IMR-90 (cell line): Measurements from ENCODE around the gene FTO. TPM values are rescaled to one million over a fixed set of nuclear protein-coding genes. Genes with fewer than 3 reads are reported as not detected.

Source experiments
- ATAC-seq: fragments of 200-7000 bp; cut with Tn5 transposase; 2 replicates; pipeline ENCODE4 v1.9.1; 2020; ENCODE audit warnings: low read depth, mild to moderate bottlenecking, moderate library complexity
- BruUV-seq: library from RNA; stranded (reverse); fragments of 400-500 nt; replicated peaks from 2 replicates; lab custom pipeline; 2021; lab: Mats Ljungman, UMichigan
- CTCF ChIA-PET: fragments of 300-600 bp; formaldehyde crosslinking; extraction: SDS; loops from one replicate; lab custom pipeline; 2021; ENCODE audit warnings: antibody characterized with exemption; lab: Yijun Ruan, JAX
- POLR2A ChIA-PET: fragments of 300-600 bp; sonication (Branson Sonifier 250); formaldehyde crosslinking; loops from one replicate; lab custom pipeline; 2022; ENCODE audit warnings: antibody characterized with exemption; ENCODE audit not compliant: unreplicated experiment; lab: Charles Lee
- DNase-seq: peaks from one replicate; pipeline ENCODE4 v3.0.0; 2013
- H2AFZ ChIP-seq: replicated peaks from 2 replicates; pipeline ENCODE3; 2013; ENCODE audit warnings: low read length, mild to moderate bottlenecking; ENCODE audit not compliant: poor library complexity
- H2AK5ac ChIP-seq: 2 replicates; pipeline ENCODE4 v1.6.1; 2013; ENCODE audit warnings: low read depth, low read length, inconsistent platforms
- H2AK9ac ChIP-seq: replicated peaks from 2 replicates; pipeline ENCODE3; 2013; ENCODE audit warnings: mild to moderate bottlenecking, low read depth, low read length, moderate library complexity; ENCODE audit not compliant: poor library complexity
- H2BK120ac ChIP-seq: 2 replicates; pipeline ENCODE4 v1.6.1; 2013; ENCODE audit warnings: low read depth, low read length, inconsistent platforms
- H2BK15ac ChIP-seq: 3 replicates; pipeline ENCODE4 v1.6.1; 2013; ENCODE audit warnings: low read depth, low read length, inconsistent platforms
- H2BK20ac ChIP-seq: 2 replicates; pipeline ENCODE4 v1.6.1; 2013; ENCODE audit warnings: low read depth, mild to moderate bottlenecking, inconsistent platforms, low read length, moderate library complexity
- H2BK5ac ChIP-seq: 2 replicates; pipeline ENCODE4 v1.6.1; 2013; ENCODE audit warnings: mild to moderate bottlenecking, low read depth, low read length, inconsistent platforms; ENCODE audit not compliant: poor library complexity, severe bottlenecking
- H3K14ac ChIP-seq: replicated peaks from 2 replicates; pipeline ENCODE4 v1.6.1; 2013; ENCODE audit warnings: low read depth, low read length, inconsistent platforms
- H3K18ac ChIP-seq: 2 replicates; pipeline ENCODE4 v1.6.1; 2013; ENCODE audit warnings: low read depth, low read length, control low read depth
- H3K23ac ChIP-seq: 2 replicates; pipeline ENCODE4 v1.6.1; 2013; ENCODE audit warnings: low read depth, low read length, inconsistent platforms
- H3K27ac ChIP-seq: 2 replicates; pipeline ENCODE4 v1.5.1; 2013; ENCODE audit warnings: mild to moderate bottlenecking, control low read depth, low read length; ENCODE audit not compliant: insufficient read depth
- H3K27me3 ChIP-seq: 2 replicates; pipeline ENCODE4 v1.6.1; 2013; ENCODE audit warnings: low read length; ENCODE audit not compliant: control insufficient read depth, insufficient read depth
- H3K36me3 ChIP-seq: 2 replicates; pipeline ENCODE4 v1.6.1; 2013; ENCODE audit warnings: low read length, mixed read lengths; ENCODE audit not compliant: control insufficient read depth, insufficient read depth
- H3K4ac ChIP-seq: 2 replicates; pipeline ENCODE4 v1.6.1; 2013; ENCODE audit warnings: low read depth, low read length, inconsistent platforms
- H3K4me1 ChIP-seq: 2 replicates; pipeline ENCODE4 v1.6.1; 2013; ENCODE audit warnings: low read length, mixed read lengths; ENCODE audit not compliant: control insufficient read depth, insufficient read depth
- H3K4me2 ChIP-seq: 2 replicates; pipeline ENCODE4 v1.6.1; 2013; ENCODE audit warnings: low read depth, mild to moderate bottlenecking, control low read depth, low read length, moderate library complexity
- H3K4me3 ChIP-seq: 2 replicates; pipeline ENCODE4 v1.5.1; 2013; ENCODE audit warnings: low read depth, mild to moderate bottlenecking, control low read depth, low read length, moderate library complexity; ENCODE audit not compliant: insufficient read depth
- H3K56ac ChIP-seq: 2 replicates; pipeline ENCODE4 v1.6.1; 2013; ENCODE audit warnings: low read length, inconsistent platforms; ENCODE audit not compliant: insufficient read depth; ENCODE audit errors: extremely low read depth
- H3K79me1 ChIP-seq, 2 experiments: 2 replicates each; pipeline ENCODE4 v1.6.1; 2013; ENCODE audit warnings: low read length in 2 of 2, inconsistent platforms in 1 of 2, low read depth in 1 of 2
- H3K9ac ChIP-seq: 2 replicates; pipeline ENCODE4 v1.6.1; 2013; ENCODE audit warnings: low read depth, low read length, control low read depth
- H3K9me1 ChIP-seq: 2 replicates; pipeline ENCODE4 v1.6.1; 2013; ENCODE audit warnings: low read length, inconsistent platforms; ENCODE audit not compliant: insufficient read depth
- H3K9me3 ChIP-seq: 2 replicates; pipeline ENCODE4 v1.6.1; 2013; ENCODE audit warnings: low read length; ENCODE audit not compliant: control insufficient read depth, insufficient read depth
- H4K20me1 ChIP-seq: 2 replicates; pipeline ENCODE4 v1.6.1; 2013; ENCODE audit warnings: low read length, inconsistent platforms; ENCODE audit not compliant: insufficient read depth
- H4K5ac ChIP-seq: 2 replicates; pipeline ENCODE4 v1.6.1; 2013; ENCODE audit warnings: mild to moderate bottlenecking, low read depth, low read length, control low read depth
- H4K8ac ChIP-seq, 2 experiments: 2 replicates each; pipeline ENCODE4 v1.6.1; 2013; ENCODE audit warnings: low read depth in 2 of 2, low read length in 2 of 2, control low read depth in 1 of 2, inconsistent platforms in 1 of 2
- H4K91ac ChIP-seq: 2 replicates; pipeline ENCODE4 v1.6.1; 2013; ENCODE audit warnings: low read depth, low read length, inconsistent platforms; ENCODE audit not compliant: insufficient read depth
- BHLHE40 ChIP-seq: fragments of 150-350 bp; IDR thresholded peaks from 2 replicates; pipeline ENCODE4 v1.6.1; 2016; ENCODE audit warnings: mild to moderate bottlenecking, low read depth, low read length
- CHD1 ChIP-seq: IDR thresholded peaks from 2 replicates; pipeline ENCODE4 v1.6.1; 2012; ENCODE audit warnings: low read depth, low read length, improper control_type of control experiment
- FOS ChIP-seq: fragments of 150-350 bp; IDR thresholded peaks from 2 replicates; pipeline ENCODE4 v1.6.1; 2016; ENCODE audit warnings: low read depth, low read length
- MAZ ChIP-seq: IDR thresholded peaks from 2 replicates; pipeline ENCODE4 v1.6.1; 2012; ENCODE audit warnings: low read depth, mild to moderate bottlenecking, low read length, improper control_type of control experiment, moderate library complexity, borderline replicate concordance
- NFE2L2 ChIP-seq: fragments of 150-350 bp; IDR thresholded peaks from 2 replicates; pipeline ENCODE4 v1.6.1; 2016; ENCODE audit warnings: low read depth, mild to moderate bottlenecking, low read length
- POLR2A ChIP-seq: IDR thresholded peaks from 2 replicates; pipeline ENCODE4 v1.6.1; 2012; ENCODE audit warnings: mild to moderate bottlenecking, low read depth, low read length
- RCOR1 ChIP-seq: IDR thresholded peaks from 2 replicates; pipeline ENCODE4 v1.6.1; 2012; ENCODE audit warnings: mild to moderate bottlenecking, low read length, improper control_type of control experiment; ENCODE audit not compliant: insufficient replicate concordance
- RFX5 ChIP-seq: IDR thresholded peaks from 2 replicates; pipeline ENCODE4 v1.8.0; 2012; ENCODE audit warnings: low read depth, mild to moderate bottlenecking, low read length, moderate library complexity
- SMC3 ChIP-seq: fragments of 150-350 bp; IDR thresholded peaks from 2 replicates; pipeline ENCODE4 v1.6.1; 2016; ENCODE audit warnings: low read depth, mild to moderate bottlenecking, antibody characterized with exemption, low read length, moderate library complexity
- WGBS, 2 experiments: methylation state at CpG; one replicate each; pipeline versions ENCODE4 v1.1.5 to v1.1.7; 2013; ENCODE audit warnings: missing lambda C conversion rate in 2 of 2; ENCODE audit not compliant: insufficient read length in 1 of 2; ENCODE audit errors: extremely low coverage in 2 of 2; 5-methylcytosine and 5-hydroxymethylcytosine counted together
- dilution Hi-C: fragments of 300-500 bp; cut with HindIII; formaldehyde crosslinking; loops from one replicate; pipeline ENCODE4 v1.14.3; 2018; ENCODE audit warnings: low sequenced_read_pairs; ENCODE audit not compliant: unreplicated experiment
- in situ Hi-C: fragments of 300-500 bp; cut with MboI; formaldehyde crosslinking; loops from 3 replicates; pipeline ENCODE4 v1.14.3; 2019; ENCODE audit warnings: low sequenced_read_pairs, inconsistent platforms, mixed read lengths
- intact Hi-C: fragments of 100-400 bp; cut with micrococcal nuclease; formaldehyde crosslinking; loops from 2 replicates; pipeline ENCODE4 v1.10.0; 2022
- polyA plus RNA-seq, 3 experiments: library from polyadenylated mRNA; depleted of rRNA; stranded (reverse); fragments of >200 nt; gene quantifications; 2 replicates each; pipeline ENCODE4 v1.2.3, GENCODE V29; 2012; ENCODE audit warnings: low replicate concordance in 1 of 3
- total RNA-seq: library from RNA; depleted of rRNA; stranded (reverse); fragments of >200 nt; gene quantifications from 2 replicates; pipeline ENCODE4 v1.2.3, GENCODE V29; 2012
- TF ChIP-seq, protein P1 (sequence below): conservative IDR thresholded peaks from 2 replicates; pipeline ENCODE4 v1.5.1; 2012; ENCODE audit warnings: mild to moderate bottlenecking, low read depth, low read length, improper control_type of control experiment
- TF ChIP-seq, protein P2 (sequence below): fragments of 150-350 bp; IDR thresholded peaks from 2 replicates; pipeline ENCODE4 v1.6.1; 2016; ENCODE audit warnings: low read depth, mild to moderate bottlenecking, low read length, moderate library complexity, borderline replicate concordance
- TF ChIP-seq, protein P3 (sequence below): fragments of 150-350 bp; IDR thresholded peaks from 2 replicates; pipeline ENCODE4 v1.6.1; 2017; ENCODE audit warnings: mild to moderate bottlenecking, antibody characterized with exemption, low read length, low read depth

FTO gene
- total and polyA plus RNA-seq, 2 of the 4 experiments (the other 2 are of a cell fraction), result 70.3 to 132 TPM

DNA sequence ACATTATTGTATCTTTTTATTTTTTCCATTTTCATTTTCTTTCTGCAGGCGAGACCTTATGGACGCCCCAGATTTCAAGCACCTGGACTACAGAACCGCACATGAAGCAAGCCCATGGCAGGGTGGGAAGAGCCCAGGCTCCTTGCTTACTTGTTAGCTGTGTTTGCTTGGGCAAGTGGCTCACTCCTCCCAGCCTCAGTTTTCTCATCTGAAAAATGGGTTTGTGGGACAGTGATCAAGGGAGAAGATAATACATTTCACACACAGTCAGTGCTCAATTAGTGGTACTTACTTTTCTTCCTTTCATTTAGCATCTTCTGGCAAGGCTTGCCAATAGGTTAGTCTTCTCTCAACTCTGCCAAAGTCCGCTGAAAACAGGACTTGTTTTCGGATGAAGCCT is 465.2 kb downstream of the FTO start:
- Histone ChIP-seq H3K9me1 (no peaks in the 10 kb centered on the region), H3K4ac (no peak overlapping the region), H3K4me2 (no peak overlapping the region), H2BK120ac (no peak overlapping the region), H2BK20ac (no peak overlapping the region), H2AK9ac (no peak overlapping the region), H2AFZ (no peak overlapping the region), H4K20me1 (no peaks in the 10 kb centered on the region), H3K9ac (no peak overlapping the region), H3K27ac (no peak overlapping the region), H3K9me3 (no peaks in the 10 kb centered on the region), H3K36me3 (no peaks in the 10 kb centered on the region), H2BK5ac (no peak overlapping the region), H3K27me3 (peaks cover 25% of the 10 kb centered on the region), H4K91ac (no peak overlapping the region), H3K79me1 (no peaks in the 10 kb centered on the region), H3K56ac (no peak overlapping the region), H3K14ac (no peak overlapping the region), H3K23ac (no peak overlapping the region), H3K18ac (no peak overlapping the region), H3K4me3 (no peak overlapping the region), H2BK15ac (no peak overlapping the region), H4K8ac (no peak overlapping the region), H4K5ac (no peak overlapping the region), H2AK5ac (no peak overlapping the region), H3K4me1 (no peaks in the 10 kb centered on the region)
- ATAC-seq, result no peak
- DNase-seq, result no peak
- TF ChIP-seq RFX5 (no peak), BHLHE40 (no peak), RCOR1 (no peak), POLR2A (no peak), FOS (no peak), CHD1 (no peak), SMC3 (no peak), MAZ (no peak), NFE2L2 (no peak)
- TF ChIP-seq, protein P1, sequence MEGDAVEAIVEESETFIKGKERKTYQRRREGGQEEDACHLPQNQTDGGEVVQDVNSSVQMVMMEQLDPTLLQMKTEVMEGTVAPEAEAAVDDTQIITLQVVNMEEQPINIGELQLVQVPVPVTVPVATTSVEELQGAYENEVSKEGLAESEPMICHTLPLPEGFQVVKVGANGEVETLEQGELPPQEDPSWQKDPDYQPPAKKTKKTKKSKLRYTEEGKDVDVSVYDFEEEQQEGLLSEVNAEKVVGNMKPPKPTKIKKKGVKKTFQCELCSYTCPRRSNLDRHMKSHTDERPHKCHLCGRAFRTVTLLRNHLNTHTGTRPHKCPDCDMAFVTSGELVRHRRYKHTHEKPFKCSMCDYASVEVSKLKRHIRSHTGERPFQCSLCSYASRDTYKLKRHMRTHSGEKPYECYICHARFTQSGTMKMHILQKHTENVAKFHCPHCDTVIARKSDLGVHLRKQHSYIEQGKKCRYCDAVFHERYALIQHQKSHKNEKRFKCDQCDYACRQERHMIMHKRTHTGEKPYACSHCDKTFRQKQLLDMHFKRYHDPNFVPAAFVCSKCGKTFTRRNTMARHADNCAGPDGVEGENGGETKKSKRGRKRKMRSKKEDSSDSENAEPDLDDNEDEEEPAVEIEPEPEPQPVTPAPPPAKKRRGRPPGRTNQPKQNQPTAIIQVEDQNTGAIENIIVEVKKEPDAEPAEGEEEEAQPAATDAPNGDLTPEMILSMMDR, result no peak
- TF ChIP-seq, protein P2, sequence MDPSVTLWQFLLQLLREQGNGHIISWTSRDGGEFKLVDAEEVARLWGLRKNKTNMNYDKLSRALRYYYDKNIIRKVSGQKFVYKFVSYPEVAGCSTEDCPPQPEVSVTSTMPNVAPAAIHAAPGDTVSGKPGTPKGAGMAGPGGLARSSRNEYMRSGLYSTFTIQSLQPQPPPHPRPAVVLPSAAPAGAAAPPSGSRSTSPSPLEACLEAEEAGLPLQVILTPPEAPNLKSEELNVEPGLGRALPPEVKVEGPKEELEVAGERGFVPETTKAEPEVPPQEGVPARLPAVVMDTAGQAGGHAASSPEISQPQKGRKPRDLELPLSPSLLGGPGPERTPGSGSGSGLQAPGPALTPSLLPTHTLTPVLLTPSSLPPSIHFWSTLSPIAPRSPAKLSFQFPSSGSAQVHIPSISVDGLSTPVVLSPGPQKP, result no peak
- TF ChIP-seq, protein P3, sequence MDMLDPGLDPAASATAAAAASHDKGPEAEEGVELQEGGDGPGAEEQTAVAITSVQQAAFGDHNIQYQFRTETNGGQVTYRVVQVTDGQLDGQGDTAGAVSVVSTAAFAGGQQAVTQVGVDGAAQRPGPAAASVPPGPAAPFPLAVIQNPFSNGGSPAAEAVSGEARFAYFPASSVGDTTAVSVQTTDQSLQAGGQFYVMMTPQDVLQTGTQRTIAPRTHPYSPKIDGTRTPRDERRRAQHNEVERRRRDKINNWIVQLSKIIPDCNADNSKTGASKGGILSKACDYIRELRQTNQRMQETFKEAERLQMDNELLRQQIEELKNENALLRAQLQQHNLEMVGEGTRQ, result no peak
- POLR2A ChIA-PET, result no interaction called here
- 90% methylated on average over 2 of the region's 5 CpGs; no CpG with 5 or more reads in 1 of the 2 experiments for WGBS, 2 experiments
- no TSS peak for BruUV-seq
- in situ Hi-C loops, result no loop called here
- dilution Hi-C loops, result no loop called here
- intact Hi-C loops, result no loop called here
- CTCF ChIA-PET, result no interaction called here
